ENCODE measurements around the gene ARFGAP1. TPM values are rescaled to one million over a fixed set of nuclear protein-coding genes. Genes with fewer than 3 reads are reported as not detected.

ARFGAP1 gene
- total and polyA plus RNA-seq, 2 donors (not counting 3 experiments of a cell fraction or from before 2014, with no cell fraction given): 93.7 to 126 TPM

GRCh38 chr20:63290677-63291472 lies 18.3 kb downstream of the ARFGAP1 start:
- no peaks in the 10 kb centered on the region for H4K20me1 ChIP-seq (replicated peaks; ENCODE audit: control insufficient read depth, extremely low read depth, insufficient read depth, low read length)
- peak; percentile 70 to 87 for TF ChIP-seq CTCF (IDR thresholded peaks at IDR 0.05; ENCODE audit: extremely low read depth in 1 of 2, insufficient read depth in 1 of 2, low read depth in 1 of 2, low read length in 2 of 2)
- TF ChIP-seq POLR2A (IDR thresholded peaks at IDR 0.05; ENCODE audit: low read depth, low read length): no peak
- no peaks in the 10 kb centered on the region for H3K9me1 ChIP-seq (replicated peaks; ENCODE audit: control insufficient read depth, extremely low read depth, insufficient read depth, low read length)
- H3K36me3 ChIP-seq (ENCODE audit: control insufficient read depth in 2 of 2, extremely low read depth in 1 of 2, insufficient read depth in 2 of 2, low read length in 2 of 2): peaks cover 0 to 14% of the 10 kb centered on the region in 2 experiments
- FAIRE-seq (peak; percentile 15), DNase-seq (ENCODE audit: low read depth, low spot score) (peak; percentile 32)
- no peak overlapping the region for H2AFZ ChIP-seq (ENCODE audit: low read depth, low read length)
- no TSS peak for BruUV-seq (replicated peaks)
- H3K4me3 ChIP-seq (replicated peaks in 1 of 3; ENCODE audit: insufficient read depth in 1 of 3, low read depth in 1 of 3, low read length in 3 of 3): no peak overlapping the region
- H3K79me2 ChIP-seq (ENCODE audit: control insufficient read depth, insufficient read depth, low read length): no peaks in the 10 kb centered on the region
- dilution Hi-C loops (cut with MboI; ENCODE audit: extremely low pct_ligation_motif_present, low sequenced_read_pairs) (no loop called here), intact Hi-C loops (cut with micrococcal nuclease) (loop anchor here (5.0 kb wide), 1 partner anchor 69 kb away; no protein-coding TSS in a partner anchor)
- POLR2A ChIA-PET: no interaction called here
- no peak overlapping the region for H3K27ac ChIP-seq (ENCODE audit: insufficient read depth, low read depth, low read length)
- no peak overlapping the region for H3K4me2 ChIP-seq (ENCODE audit: insufficient read depth, low read length)
- peaks cover 3 to 6% of the 10 kb centered on the region in 2 experiments for H3K27me3 ChIP-seq (ENCODE audit: control insufficient read depth in 2 of 2, insufficient read depth in 2 of 2, low read length in 2 of 2)
- H3K9me3 ChIP-seq (replicated peaks; ENCODE audit: control insufficient read depth, insufficient read depth, low read length): no peaks in the 10 kb centered on the region
- no peak overlapping the region for H3K9ac ChIP-seq (replicated peaks; ENCODE audit: extremely low read depth, insufficient read depth, low read length)
- CTCF ChIA-PET: interaction anchor here (0.8 to 3.8 kb wide), 9 partner anchors 8 to 318 kb away, joined by 3 to 50 read pairs (median 5); partner anchors contain the start of gene ARFGAP1
- no peaks in the 10 kb centered on the region for H3K4me1 ChIP-seq (ENCODE audit: control insufficient read depth, extremely low read depth, insufficient read depth, low read length)

- H3K9me1 ChIP-seq (replicated peaks; ENCODE audit: control insufficient read depth, extremely low read depth, insufficient read depth, low read length): no peaks in the 10 kb centered on the region
- CTCF ChIA-PET: interaction anchor here (1.3 to 3.8 kb wide), 6 partner anchors 9 to 109 kb away, joined by 3 to 50 read pairs (median 5); partner anchors contain the start of gene ARFGAP1
- H3K9ac ChIP-seq (replicated peaks; ENCODE audit: extremely low read depth, insufficient read depth, low read length): no peak overlapping the region
- H3K27ac ChIP-seq (ENCODE audit: insufficient read depth, low read depth, low read length): no peak overlapping the region
- no peak for TF ChIP-seq CTCF (IDR thresholded peaks at IDR 0.05; ENCODE audit: extremely low read depth in 1 of 2, insufficient read depth in 1 of 2, low read depth in 1 of 2, low read length in 2 of 2)
- TF ChIP-seq, protein P1, sequence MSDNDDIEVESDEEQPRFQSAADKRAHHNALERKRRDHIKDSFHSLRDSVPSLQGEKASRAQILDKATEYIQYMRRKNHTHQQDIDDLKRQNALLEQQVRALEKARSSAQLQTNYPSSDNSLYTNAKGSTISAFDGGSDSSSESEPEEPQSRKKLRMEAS (IDR thresholded peaks at IDR 0.05; ENCODE audit: insufficient read depth, insufficient read length): no peak
- TF ChIP-seq MYC (IDR thresholded peaks at IDR 0.05; ENCODE audit: low read depth, low read length): no peak
- no peak for TF ChIP-seq POLR2A (IDR thresholded peaks at IDR 0.05; ENCODE audit: low read depth, low read length)
- no peak for TF ChIP-seq GATA2 (IDR thresholded peaks at IDR 0.05; ENCODE audit: insufficient read depth, insufficient read length, low read depth, low read length)
- no peak for TF ChIP-seq EZH2 (IDR thresholded peaks at IDR 0.05; ENCODE audit: borderline replicate concordance, low read depth, low read length, severe bottlenecking)
- TF ChIP-seq FOS (IDR thresholded peaks at IDR 0.05; ENCODE audit: borderline replicate concordance, insufficient read depth, low read length): no peak
- no peak for TF ChIP-seq POLR2AphosphoS5 (IDR thresholded peaks at IDR 0.05; ENCODE audit: insufficient read depth, low read depth, low read length)
- no peak for TF ChIP-seq JUN (IDR thresholded peaks at IDR 0.05; ENCODE audit: borderline replicate concordance, insufficient read depth, insufficient read length, low read depth)
- H3K4me3 ChIP-seq (replicated peaks in 1 of 3; ENCODE audit: insufficient read depth in 1 of 3, low read depth in 1 of 3, low read length in 3 of 3): no peak overlapping the region
- H3K36me3 ChIP-seq (ENCODE audit: control insufficient read depth in 2 of 2, extremely low read depth in 1 of 2, insufficient read depth in 2 of 2, low read length in 2 of 2): peaks cover 0 to 9% of the 10 kb centered on the region in 2 experiments
- no peak overlapping the region for H2AFZ ChIP-seq (ENCODE audit: low read depth, low read length)
- no peaks in the 10 kb centered on the region for H3K79me2 ChIP-seq (ENCODE audit: control insufficient read depth, insufficient read depth, low read length)
- POLR2A ChIA-PET: no interaction called here
- intact Hi-C loops (cut with micrococcal nuclease): loop anchor here (5.0 kb wide), 1 partner anchor 70 kb away; no protein-coding TSS in a partner anchor
- FAIRE-seq: no peak
- no peaks in the 10 kb centered on the region for H3K4me1 ChIP-seq (ENCODE audit: control insufficient read depth, extremely low read depth, insufficient read depth, low read length)
- H4K20me1 ChIP-seq (replicated peaks; ENCODE audit: control insufficient read depth, extremely low read depth, insufficient read depth, low read length): no peaks in the 10 kb centered on the region
- no TSS peak for BruUV-seq (replicated peaks)
- H3K4me2 ChIP-seq (ENCODE audit: insufficient read depth, low read length): no peak overlapping the region
- peaks cover 8 to 12% of the 10 kb centered on the region in 2 experiments for H3K27me3 ChIP-seq (ENCODE audit: control insufficient read depth in 2 of 2, insufficient read depth in 2 of 2, low read length in 2 of 2)
- dilution Hi-C loops (cut with MboI; ENCODE audit: extremely low pct_ligation_motif_present, low sequenced_read_pairs): no loop called here
- no peak for DNase-seq (ENCODE audit: low read depth, low spot score)
- no peaks in the 10 kb centered on the region for H3K9me3 ChIP-seq (replicated peaks; ENCODE audit: control insufficient read depth, insufficient read depth, low read length)
Observed at GRCh38 chr20:63291811-63292210, 19.2 kb downstream of the ARFGAP1 start.
